D721Med (cell line): ENCODE data around the gene CHM.

Experiments
- DNase-seq: peaks from one replicate; pipeline ENCODE4 v3.0.0; 2011; ENCODE audit warnings: low spot score; ENCODE audit not compliant: insufficient read length
- FAIRE-seq: peaks from 2 replicates; lab custom pipeline; 2011; peaks lifted over from hg19 to GRCh38; lab: Jason Lieb, UNC
- TF ChIP-seq, protein P1 (sequence below): IDR thresholded peaks from 2 replicates; pipeline ENCODE4 v1.5.1; 2012; ENCODE audit warnings: mild to moderate bottlenecking, control low read depth; ENCODE audit not compliant: insufficient read depth; ENCODE audit errors: missing control alignments

The CHM gene

DNA sequence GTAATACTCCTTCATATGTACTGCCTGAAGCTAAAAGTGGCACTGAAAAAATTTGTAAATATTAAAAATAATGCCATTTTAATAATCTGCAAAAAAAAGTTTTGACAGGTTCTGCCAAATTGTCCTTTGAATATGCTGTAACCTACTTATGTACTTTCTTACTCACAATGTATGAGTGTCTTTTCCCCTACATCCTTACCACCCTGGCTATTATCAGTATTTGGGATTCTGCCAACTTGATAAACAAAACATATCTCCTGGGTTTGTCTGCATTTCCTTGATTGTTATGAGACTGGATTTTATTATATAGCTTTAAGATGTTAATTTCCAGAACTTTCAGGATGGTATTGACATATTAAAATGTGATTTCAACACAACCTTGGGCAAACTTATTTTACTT is 187.9 kb downstream of the CHM start:
- FAIRE-seq (no peak), DNase-seq (no peak)
- TF ChIP-seq, protein P1, sequence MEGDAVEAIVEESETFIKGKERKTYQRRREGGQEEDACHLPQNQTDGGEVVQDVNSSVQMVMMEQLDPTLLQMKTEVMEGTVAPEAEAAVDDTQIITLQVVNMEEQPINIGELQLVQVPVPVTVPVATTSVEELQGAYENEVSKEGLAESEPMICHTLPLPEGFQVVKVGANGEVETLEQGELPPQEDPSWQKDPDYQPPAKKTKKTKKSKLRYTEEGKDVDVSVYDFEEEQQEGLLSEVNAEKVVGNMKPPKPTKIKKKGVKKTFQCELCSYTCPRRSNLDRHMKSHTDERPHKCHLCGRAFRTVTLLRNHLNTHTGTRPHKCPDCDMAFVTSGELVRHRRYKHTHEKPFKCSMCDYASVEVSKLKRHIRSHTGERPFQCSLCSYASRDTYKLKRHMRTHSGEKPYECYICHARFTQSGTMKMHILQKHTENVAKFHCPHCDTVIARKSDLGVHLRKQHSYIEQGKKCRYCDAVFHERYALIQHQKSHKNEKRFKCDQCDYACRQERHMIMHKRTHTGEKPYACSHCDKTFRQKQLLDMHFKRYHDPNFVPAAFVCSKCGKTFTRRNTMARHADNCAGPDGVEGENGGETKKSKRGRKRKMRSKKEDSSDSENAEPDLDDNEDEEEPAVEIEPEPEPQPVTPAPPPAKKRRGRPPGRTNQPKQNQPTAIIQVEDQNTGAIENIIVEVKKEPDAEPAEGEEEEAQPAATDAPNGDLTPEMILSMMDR: no peak

DNA sequence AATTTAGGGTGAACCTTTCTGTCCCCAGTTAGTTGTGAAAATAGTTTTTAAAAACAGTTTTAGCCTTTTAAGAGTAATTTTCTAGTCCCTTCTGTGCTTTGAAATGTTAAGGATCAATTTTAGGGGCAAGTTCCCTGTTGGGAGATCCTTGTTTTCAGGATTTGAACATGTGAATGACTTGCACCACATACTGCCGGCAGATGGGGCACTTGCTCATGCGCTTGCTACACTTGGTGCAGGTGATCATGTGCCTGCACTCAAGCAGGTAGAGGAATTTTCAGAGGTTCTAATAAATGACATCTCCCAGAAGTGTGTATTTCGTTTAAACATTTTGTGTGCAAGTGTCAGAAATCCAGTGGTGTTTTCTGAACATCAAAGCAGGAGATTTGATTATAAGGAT is 195.9 kb downstream of the CHM start:
- FAIRE-seq (no peak), DNase-seq (no peak)
- TF ChIP-seq, protein P1: no peak

DNA sequence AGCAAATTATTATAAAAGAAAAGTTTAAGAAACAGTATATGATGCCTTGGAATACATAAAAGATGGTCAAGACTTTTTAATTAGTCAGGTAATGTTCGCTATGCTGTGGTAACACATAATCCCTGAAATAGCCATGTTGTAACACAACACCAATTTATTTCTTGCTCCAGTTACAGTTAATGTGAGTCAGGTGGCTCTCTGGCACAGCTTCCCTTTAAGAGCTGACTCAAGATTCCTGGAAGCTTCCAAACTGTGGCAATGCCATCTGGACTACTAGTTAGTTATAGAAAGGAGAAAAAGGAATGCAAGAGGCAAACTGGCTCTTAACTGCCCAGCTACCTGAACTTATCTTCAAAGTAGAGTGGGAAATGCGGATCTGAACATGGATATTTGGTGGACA is 210.5 kb downstream of the CHM start:
- DNase-seq: no peak
- no peak for FAIRE-seq
- TF ChIP-seq, protein P1: no peak

DNA sequence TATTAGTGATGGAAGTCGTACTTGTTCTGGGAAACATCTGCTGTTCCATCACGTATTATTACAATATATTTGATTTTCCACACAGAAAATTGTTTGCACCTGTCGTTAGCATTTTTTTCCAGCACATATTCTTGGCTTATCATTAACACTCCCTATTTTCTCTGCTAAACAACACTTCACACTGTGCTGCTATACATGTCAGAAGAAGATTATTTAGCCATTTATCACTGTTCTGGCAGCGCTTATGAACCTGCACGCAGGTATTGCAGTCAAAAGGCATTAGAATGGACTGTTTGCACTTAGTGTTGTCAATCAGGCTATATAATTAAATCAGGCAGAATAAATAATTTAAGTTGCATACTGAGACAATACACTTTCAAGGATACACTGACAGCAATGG is 218.6 kb downstream of the CHM start:
- FAIRE-seq (no peak), DNase-seq (no peak)
- TF ChIP-seq, protein P1: no peak

DNA sequence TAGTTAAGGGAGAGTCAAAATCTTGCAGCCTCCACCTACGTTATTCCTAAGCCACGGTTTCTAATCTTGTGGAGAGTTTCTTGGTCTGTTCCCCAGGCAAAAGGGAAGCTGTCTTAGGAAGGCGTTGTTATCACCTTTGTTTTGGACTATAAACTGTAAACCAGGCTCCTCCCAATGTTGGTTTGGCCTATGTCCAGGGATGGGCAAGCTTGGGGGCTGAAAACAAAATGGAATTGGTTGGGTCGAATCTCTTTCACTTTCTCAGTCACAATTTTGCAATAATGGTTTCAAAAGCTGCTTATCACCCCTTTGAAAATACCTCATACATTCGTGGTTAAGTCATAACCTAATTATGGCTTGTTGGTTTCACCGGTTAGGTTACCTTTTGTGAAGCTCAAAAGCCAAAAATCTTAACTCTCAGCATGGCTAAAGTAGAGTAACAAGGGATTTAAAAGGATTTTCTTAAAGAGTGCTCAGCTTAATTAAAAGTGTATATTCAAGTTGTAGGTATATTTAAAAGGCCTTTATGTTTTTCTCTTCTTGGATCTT is 232.1 kb downstream of the CHM start:
- TF ChIP-seq, protein P1: no peak
- FAIRE-seq (no peak), DNase-seq (no peak)
